OCI-LY7 (cell line): Measurements from ENCODE around the gene CDK11B. TPM values are rescaled to one million over a fixed set of nuclear protein-coding genes. Genes with fewer than 3 reads are reported as not detected.
"Not testable (repeated sequence)": the region's sequence is repeated elsewhere in the genome, so short reads cannot be mapped to it uniquely, and the experiment has no call there.

Experiments used
- BruUV-seq: library from RNA; stranded (reverse); fragments of 400-500 nt; replicated peaks from 2 replicates; lab custom pipeline; 2021; lab: Mats Ljungman, UMichigan
- CTCF ChIA-PET: fragments of 300-600 bp; sonication (Branson Sonifier 250); formaldehyde crosslinking; loops from one replicate; lab custom pipeline; 2022; ENCODE audit warnings: antibody characterized with exemption; ENCODE audit not compliant: unreplicated experiment; lab: Charles Lee
- POLR2A ChIA-PET: fragments of 300-600 bp; sonication (Branson Sonifier 250); formaldehyde crosslinking; loops from one replicate; lab custom pipeline; 2022; ENCODE audit warnings: antibody characterized with exemption; lab: Charles Lee
- DNase-seq: peaks from one replicate; pipeline ENCODE4 v3.0.0-alpha.2; 2015; ENCODE audit warnings: low spot score
- H2AFZ ChIP-seq: fragments of 200-600 bp; sonication (generic), shearing (Covaris generic); 2 replicates; pipeline ENCODE4 v1.6.1; 2014; ENCODE audit warnings: mild to moderate bottlenecking, antibody characterized with exemption, low read length, moderate library complexity
- H3K27ac ChIP-seq: fragments of 200-600 bp; sonication (generic); 2 replicates; pipeline ENCODE4 v1.5.1; 2014; ENCODE audit warnings: mixed run types, low read depth, mild to moderate bottlenecking, moderate library complexity, low read length, inconsistent platforms; ENCODE audit not compliant: poor library complexity, severe bottlenecking
- H3K36me3 ChIP-seq: fragments of 200-600 bp; sonication (generic); 2 replicates; pipeline ENCODE4 v1.6.1; 2014; ENCODE audit warnings: mild to moderate bottlenecking, antibody characterized with exemption, low read length, moderate library complexity, mixed read lengths; ENCODE audit not compliant: insufficient read depth
- H3K4me1 ChIP-seq: fragments of 200-600 bp; sonication (generic); 2 replicates; pipeline ENCODE4 v1.5.1; 2014; ENCODE audit warnings: mild to moderate bottlenecking, low read length; ENCODE audit not compliant: insufficient read depth, poor library complexity, severe bottlenecking
- H3K4me2 ChIP-seq: fragments of 200-600 bp; sonication (generic); 2 replicates; pipeline ENCODE4 v1.6.1; 2014; ENCODE audit warnings: mild to moderate bottlenecking, low read length
- H3K4me3 ChIP-seq: fragments of 200-600 bp; sonication (generic); 2 replicates; pipeline ENCODE4 v1.5.1; 2014; ENCODE audit warnings: mild to moderate bottlenecking, low read depth, low read length; ENCODE audit not compliant: poor library complexity, severe bottlenecking
- H3K79me2 ChIP-seq: fragments of 200-600 bp; sonication (generic); 2 replicates; pipeline ENCODE4 v1.6.1; 2016; ENCODE audit warnings: low read depth, mild to moderate bottlenecking, low read length, moderate library complexity, mixed read lengths; ENCODE audit not compliant: insufficient read depth
- H3K9me2 ChIP-seq: fragments of 200-600 bp; sonication (generic); 2 replicates; pipeline ENCODE4 v1.6.1; 2016; ENCODE audit warnings: mild to moderate bottlenecking, low read length, mixed read lengths; ENCODE audit not compliant: insufficient read depth
- H3K9me3 ChIP-seq: fragments of 200-600 bp; sonication (generic); 2 replicates; pipeline ENCODE4 v1.6.1; 2014; ENCODE audit warnings: mild to moderate bottlenecking, mixed run types, low read length, mixed read lengths
- H4K20me1 ChIP-seq: fragments of 200-600 bp; sonication (generic); 2 replicates; pipeline ENCODE4 v1.6.1; 2014; ENCODE audit warnings: mild to moderate bottlenecking, antibody characterized with exemption, low read length, moderate library complexity, mixed read lengths; ENCODE audit not compliant: insufficient read depth
- EZH2phosphoT487 ChIP-seq: fragments of 200-600 bp; sonication (generic); IDR thresholded peaks from 2 replicates; pipeline ENCODE4 v1.6.1; 2018; ENCODE audit warnings: low read depth, borderline replicate concordance, mild to moderate bottlenecking, mixed run types, antibody characterized with exemption, low read length, moderate library complexity, mixed read lengths
- intact Hi-C: fragments of 100-400 bp; cut with micrococcal nuclease; formaldehyde crosslinking; loops from one replicate; pipeline ENCODE4 v1.10.0; 2022; ENCODE audit not compliant: unreplicated experiment
- total RNA-seq, 2 experiments: library from RNA; depleted of rRNA in 1 of 2; stranded (reverse); fragments of >200 nt in 1 of 2; shearing (Covaris generic) in 1 of 2; gene quantifications; 2 replicates each; pipeline ENCODE4 v1.2.3, GENCODE V29; 2014 to 2022
- TF ChIP-seq, protein P1 (sequence below): fragments of 200-600 bp; sonication (generic); conservative IDR thresholded peaks from 2 replicates; pipeline ENCODE4 v1.5.1; 2014; ENCODE audit warnings: mild to moderate bottlenecking, antibody characterized with exemption, low read length, moderate library complexity, mixed read lengths

CDK11B gene
- total RNA-seq, 2 experiments from 2014 or later, result 21.6 to 51.5 TPM

DNA sequence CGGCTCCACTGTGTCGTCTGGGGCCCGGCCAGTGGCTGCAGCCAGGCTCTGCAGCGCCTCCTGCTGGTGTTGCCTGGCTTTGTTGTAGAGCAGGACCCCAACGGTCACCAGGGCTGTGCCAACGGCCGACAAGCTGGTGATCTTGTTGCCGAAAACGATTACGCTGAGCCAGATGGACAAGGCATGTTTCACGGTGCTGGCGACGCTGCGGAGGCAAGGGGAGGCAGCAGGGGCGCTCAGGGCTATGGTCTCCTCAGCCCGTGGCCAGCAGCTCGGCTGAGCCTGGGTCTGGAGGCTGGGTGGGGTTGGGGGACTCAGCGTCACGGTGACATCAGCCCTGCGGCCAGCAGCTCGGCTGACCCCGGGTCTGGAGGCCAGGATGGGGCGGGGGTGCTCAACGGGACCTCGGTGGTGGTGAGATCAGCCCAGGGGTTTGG is 7.0 kb upstream of the CDK11B start:
- H3K79me2 ChIP-seq, result no peaks in the 10 kb centered on the region
- no peak overlapping the region for H3K4me2 ChIP-seq
- ChIA-PET CTCF (interaction anchor here (1.5 kb wide), 1 partner anchor 10 kb away, joined by 3 read pairs; no protein-coding TSS in a partner anchor), POLR2A (no interaction called here)
- H3K4me3 ChIP-seq, result no peak overlapping the region
- intact Hi-C loops, result no loop called here
- DNase-seq, result peak; percentile 14
- H3K27ac ChIP-seq, result no peak overlapping the region
- no peak for TF ChIP-seq EZH2phosphoT487
- TF ChIP-seq, protein P1, sequence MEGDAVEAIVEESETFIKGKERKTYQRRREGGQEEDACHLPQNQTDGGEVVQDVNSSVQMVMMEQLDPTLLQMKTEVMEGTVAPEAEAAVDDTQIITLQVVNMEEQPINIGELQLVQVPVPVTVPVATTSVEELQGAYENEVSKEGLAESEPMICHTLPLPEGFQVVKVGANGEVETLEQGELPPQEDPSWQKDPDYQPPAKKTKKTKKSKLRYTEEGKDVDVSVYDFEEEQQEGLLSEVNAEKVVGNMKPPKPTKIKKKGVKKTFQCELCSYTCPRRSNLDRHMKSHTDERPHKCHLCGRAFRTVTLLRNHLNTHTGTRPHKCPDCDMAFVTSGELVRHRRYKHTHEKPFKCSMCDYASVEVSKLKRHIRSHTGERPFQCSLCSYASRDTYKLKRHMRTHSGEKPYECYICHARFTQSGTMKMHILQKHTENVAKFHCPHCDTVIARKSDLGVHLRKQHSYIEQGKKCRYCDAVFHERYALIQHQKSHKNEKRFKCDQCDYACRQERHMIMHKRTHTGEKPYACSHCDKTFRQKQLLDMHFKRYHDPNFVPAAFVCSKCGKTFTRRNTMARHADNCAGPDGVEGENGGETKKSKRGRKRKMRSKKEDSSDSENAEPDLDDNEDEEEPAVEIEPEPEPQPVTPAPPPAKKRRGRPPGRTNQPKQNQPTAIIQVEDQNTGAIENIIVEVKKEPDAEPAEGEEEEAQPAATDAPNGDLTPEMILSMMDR, result peak; percentile 76
- no TSS peak for BruUV-seq
- no peaks in the 10 kb centered on the region for H3K9me3 ChIP-seq
- peaks cover 34% of the 10 kb centered on the region for H3K36me3 ChIP-seq
- H3K9me2 ChIP-seq, result no peaks in the 10 kb centered on the region
- no peaks in the 10 kb centered on the region for H4K20me1 ChIP-seq
- no peaks in the 10 kb centered on the region for H3K4me1 ChIP-seq
- H2AFZ ChIP-seq, result no peak overlapping the region

DNA sequence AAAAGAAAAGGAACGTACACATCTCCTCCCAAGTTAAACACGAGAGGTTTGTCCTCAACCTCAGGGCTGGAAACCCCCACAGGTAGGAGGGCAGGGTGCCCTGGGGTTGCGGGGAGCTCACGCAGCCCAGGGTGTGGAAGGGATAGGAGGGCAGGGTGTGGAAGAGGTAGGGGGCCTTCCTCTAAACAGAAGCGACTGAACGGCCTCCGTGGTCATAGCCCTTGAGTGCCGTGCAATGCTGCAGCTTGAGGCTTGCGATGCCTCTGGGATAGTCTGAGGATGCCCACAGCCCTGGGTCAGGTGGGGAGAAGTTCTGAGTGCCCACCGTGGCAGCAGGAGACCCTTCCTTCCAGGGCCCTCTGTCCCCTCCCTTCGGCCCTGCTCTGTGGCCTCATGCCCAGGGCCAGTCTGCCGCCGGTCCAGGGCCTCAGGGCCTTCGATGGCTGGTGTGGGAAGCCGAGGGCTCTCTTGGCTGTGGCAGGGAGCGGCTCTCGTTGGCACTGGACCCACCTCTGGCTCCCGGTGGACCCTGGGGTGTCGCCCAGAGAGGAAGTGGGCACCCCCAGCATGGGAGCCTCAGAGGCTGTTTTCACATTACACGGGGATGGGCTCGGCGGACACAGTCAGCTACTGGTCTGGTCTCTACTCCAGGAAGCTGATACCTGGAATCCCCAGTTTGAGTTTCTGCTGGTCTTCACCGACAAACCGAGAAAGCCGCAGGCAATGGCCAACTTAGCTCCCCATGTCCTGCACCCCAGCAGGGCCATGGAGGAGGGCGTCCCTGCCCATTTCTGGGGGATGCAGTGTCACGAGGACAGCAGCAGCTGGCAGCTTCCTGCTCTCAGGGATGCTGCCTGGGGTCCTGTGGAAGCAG is 6.4 kb upstream of the CDK11B start:
- intact Hi-C loops, result no loop called here

DNA sequence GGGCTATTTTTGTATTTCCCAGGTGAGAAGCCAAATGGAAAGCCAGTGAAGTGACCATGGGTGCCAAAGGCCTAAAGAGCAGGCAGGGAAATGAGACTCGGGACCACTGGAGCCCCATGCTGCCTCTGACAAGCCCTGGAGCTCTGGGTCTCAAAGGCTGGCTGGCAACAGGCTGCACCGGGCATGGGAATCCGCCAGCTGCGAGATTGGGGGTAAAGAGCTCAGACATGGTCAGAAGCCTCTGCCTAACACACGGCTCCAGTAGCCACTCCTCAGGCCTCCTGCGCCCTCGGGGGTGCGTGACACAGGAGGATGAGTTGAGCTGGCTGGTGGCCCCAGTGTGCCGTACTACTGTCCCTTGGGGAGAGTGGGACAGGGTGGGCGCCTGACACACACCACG is 5.5 kb upstream of the CDK11B start:
- H3K79me2 ChIP-seq, DNase-seq, CTCF ChIA-PET, H3K4me2 ChIP-seq, POLR2A ChIA-PET, H2AFZ ChIP-seq, H3K27ac ChIP-seq, H4K20me1 ChIP-seq, H3K9me2 ChIP-seq, H3K4me1 ChIP-seq, H3K9me3 ChIP-seq, H3K4me3 ChIP-seq, BruUV-seq, intact Hi-C loops: not testable (repeated sequence)
- H3K36me3 ChIP-seq, result peaks cover 25% of the 10 kb centered on the region

More for the DNA sequence above, 6.4 kb upstream of the CDK11B start:
- no peak overlapping the region for H3K4me3 ChIP-seq
- no peaks in the 10 kb centered on the region for H4K20me1 ChIP-seq
- no peaks in the 10 kb centered on the region for H3K79me2 ChIP-seq
- no peak for TF ChIP-seq EZH2phosphoT487
- TF ChIP-seq, protein P1, result no peak
- ChIA-PET POLR2A (no interaction called here), CTCF (interaction anchor here (1.5 kb wide), 1 partner anchor 9 kb away, joined by 3 read pairs; no protein-coding TSS in a partner anchor)
- no TSS peak for BruUV-seq
- H3K4me1 ChIP-seq, result no peaks in the 10 kb centered on the region
- H3K9me2 ChIP-seq, result no peaks in the 10 kb centered on the region
- no peak overlapping the region for H3K27ac ChIP-seq
- H3K9me3 ChIP-seq, result no peaks in the 10 kb centered on the region
- no peak overlapping the region for H3K4me2 ChIP-seq
- peaks cover 33% of the 10 kb centered on the region for H3K36me3 ChIP-seq
- no peak for DNase-seq
- no peak overlapping the region for H2AFZ ChIP-seq

DNA sequence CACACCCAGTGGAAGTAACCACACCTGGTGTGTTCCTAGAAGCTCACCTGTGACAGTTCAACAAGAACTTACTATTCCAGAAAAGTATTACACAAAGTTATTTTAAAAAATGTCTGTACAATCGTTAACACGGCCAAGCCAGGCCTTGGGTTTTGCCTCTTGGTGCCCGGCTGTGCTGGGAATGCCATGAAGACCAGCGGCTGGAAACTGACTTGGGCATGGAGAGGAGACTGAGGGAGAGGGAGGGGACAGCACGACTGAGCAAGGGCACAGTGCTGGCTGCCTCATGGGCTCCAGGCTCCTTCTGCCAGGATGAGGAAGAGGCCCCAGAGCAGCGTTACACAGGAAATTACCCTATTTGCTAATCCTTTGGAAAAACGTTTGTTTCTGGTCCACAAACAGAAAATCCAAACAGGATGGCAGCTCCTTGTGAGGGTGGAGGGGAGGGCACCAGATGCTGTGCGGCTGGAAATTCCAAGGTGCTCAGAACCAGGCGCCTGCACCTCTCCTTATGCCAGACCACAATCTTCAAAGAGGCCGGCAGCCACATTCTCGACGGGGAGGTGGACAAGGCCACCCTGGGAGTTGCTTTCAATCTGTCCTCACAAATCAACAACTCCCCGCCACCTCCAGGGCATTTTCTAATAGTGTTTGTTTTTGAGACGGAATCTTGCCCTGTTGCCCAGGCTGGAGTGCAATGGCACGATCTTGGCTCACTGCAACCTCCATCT is 4.2 kb upstream of the CDK11B start:
- DNase-seq, H3K4me2 ChIP-seq, H2AFZ ChIP-seq, intact Hi-C loops, BruUV-seq, H3K79me2 ChIP-seq, H4K20me1 ChIP-seq, H3K9me2 ChIP-seq, H3K27ac ChIP-seq, CTCF ChIA-PET, H3K4me1 ChIP-seq, H3K9me3 ChIP-seq, H3K4me3 ChIP-seq, POLR2A ChIA-PET: not testable (repeated sequence)
- peaks cover 20% of the 10 kb centered on the region for H3K36me3 ChIP-seq
